HG03378 (cell line): ENCODE measurements around the gene ECM2.

Experiments
- ATAC-seq: cut with Tn5 transposase; IDR thresholded peaks from one replicate; pipeline ENCODE4 v1.9.1; 2021; ENCODE audit warnings: mild to moderate bottlenecking, moderate library complexity; ENCODE audit not compliant: unreplicated experiment

The ECM2 gene

DNA sequence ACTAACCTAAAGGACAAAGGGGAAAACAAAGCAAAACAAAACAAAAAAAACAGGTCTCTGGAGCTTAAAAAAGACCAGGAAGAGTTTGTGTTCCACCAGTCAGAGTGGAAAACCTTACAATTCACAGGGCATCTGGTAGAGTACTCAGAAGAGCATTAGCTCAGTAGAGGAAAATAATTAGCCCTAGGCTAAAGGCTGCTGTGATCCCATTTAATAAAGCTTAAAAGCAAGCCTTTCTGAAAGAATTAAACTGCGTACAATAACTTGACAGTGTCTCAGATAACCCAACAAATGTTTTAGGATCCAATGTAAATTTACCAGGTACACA lies 7.3 kb downstream of the ECM2 start:
- no peak for ATAC-seq

DNA sequence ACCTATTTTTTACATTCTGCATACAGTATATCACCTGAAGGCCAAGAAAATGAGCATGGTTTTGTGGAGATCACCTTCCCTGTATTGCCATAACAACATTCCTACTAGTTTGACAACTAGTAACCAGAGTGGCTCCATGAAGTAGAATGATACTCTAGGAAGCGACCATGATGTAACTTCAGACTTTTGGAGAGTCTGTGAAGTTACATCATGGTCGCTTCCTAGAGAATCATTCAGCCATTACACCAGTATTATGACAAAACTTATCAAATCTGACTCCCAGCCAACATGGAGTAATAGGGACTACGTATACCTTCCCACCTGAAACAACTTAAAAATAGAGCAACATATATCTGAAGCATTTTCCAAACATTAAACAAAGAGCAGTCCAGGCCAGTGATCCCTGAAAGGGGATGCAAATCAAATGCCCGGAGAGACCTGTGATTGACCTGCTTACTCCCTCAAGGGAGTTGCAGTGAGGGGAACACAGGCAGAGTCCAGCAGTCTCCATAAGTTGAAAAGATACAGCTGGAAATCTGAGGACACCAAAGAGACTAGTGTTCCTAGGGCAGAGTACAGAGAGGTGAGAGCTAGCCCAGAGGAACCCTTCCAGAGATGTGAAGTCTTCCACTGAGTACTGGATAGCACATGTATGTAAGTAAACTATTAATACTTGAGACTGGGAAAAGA lies 7.8 kb downstream of the ECM2 start:
- no peak for ATAC-seq

DNA sequence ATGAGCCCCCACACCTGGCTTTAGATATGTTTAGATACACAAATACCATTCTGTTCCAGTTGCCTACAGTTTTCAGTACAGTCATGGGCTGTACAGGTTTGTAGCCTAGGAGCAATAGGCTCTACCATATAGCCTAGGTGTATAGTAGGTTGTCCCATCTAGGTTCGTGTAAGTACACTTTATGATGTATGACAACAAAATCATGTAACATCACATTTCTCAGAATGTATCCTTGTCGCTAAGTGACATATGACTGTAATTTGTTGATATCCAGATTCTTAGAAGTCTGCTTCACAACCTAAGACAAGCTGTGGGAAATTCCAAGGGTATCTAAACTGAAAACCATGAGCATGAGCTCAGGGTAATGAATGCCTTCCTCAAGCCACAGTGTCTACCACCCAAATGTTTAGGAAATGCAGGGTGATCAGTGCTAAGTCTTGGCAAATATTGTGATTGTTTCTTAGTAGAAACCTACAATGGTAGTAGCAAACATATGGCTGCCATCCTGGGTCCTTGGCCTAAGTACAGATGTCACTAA lies 8.4 kb downstream of the ECM2 start:
- no peak for ATAC-seq

DNA sequence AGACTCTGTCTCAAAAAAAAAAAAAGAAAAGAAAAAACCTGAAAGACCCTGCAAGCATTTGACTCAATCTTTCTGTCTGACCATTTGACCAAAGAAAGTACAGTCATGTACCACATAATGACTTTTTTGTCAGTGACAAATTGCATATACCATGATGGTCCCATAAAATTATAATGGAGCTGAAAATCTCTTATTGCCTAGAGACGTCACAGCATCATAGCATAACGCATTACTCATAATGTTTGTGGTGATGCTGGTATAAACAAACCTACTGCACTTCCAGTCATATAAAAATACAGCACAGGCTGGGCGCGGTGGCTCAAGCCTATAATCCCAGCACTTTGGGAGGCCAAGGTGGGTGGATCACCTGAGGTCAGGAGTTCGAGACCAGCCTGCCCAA lies 10.5 kb downstream of the ECM2 start:
- ATAC-seq, result no peak

DNA sequence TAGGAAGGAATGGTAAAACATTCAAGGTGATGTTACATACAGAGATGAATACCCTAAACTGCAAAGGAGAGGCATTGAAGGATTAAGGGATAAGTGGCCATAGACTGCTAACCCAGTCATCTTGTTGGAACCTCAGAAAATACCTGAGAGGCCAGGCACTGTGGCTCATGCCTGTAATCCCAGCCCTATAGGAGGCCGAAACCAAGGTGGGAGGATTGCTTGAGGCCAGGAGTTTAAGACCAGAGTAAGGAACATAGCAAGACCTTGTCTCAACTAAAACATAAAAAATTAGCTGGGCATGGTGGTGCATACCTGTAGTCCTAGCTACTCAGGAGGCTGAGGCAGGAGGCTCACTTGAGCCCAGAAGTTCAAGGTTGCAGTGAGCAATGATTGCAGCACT lies 10.9 kb downstream of the ECM2 start:
- no peak for ATAC-seq

DNA sequence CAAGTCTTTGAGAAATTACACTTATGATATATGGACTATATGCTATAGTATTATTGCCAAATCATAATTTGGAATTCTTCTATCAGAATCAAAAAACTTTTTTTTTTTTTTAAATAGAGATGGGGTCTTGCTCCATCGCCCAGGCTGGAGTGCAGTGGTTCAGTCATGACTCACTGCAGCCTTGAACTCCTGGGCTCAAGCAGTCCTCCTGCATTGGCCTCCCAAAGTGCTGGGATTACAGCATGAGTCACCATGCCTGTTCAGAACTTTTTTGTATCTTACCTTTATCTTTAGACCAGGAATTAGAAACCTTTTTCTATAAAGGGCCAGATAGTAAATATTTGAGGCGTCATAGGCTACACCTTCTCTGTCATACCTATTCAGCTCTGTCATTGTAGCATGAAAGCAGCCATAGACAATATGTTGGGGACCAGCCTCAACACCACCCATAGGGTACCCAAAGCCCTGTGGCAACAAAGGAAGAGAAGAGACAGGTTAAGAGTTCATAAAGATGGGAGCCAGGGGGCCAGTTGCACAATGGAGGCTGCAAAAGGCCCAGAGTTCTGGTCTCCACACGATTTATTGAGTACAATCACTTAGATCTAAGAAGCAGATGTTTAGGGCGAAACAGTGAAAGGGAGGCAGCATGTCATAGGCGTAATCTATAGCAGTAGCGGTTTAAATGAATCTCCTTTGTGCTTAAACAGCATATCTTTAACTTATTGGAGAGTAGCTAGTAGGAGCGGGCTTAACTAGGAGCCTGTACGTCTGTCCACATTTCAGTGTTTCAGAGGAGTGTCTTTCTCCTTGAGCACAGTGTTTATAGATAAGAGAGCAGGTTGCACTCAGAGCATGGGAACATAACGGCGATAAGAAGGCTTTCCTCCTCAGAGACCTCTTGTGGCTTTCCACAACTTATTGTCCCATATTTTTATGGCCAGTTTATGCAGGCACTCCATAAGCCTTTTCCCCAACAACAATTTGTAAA lies 12.5 kb downstream of the ECM2 start:
- ATAC-seq, result no peak

DNA sequence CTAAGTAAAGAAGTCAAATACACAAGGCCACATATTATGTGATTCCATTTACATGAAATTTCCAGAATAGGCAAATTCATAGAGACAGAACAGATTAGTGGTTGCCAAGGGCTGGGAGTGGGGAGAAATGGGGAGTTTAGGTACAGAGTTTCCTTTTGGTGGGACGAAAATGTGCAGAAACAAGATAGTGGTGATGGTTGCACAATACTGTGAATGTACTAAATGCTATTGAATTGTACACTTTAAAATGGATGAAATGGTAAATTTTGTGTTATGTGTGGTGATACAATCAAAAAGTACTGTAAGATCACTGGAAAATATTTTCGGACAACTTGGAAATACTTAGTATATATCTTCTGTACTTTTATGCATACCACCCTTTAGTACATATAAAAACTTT lies 15.0 kb downstream of the ECM2 start:
- no peak for ATAC-seq

DNA sequence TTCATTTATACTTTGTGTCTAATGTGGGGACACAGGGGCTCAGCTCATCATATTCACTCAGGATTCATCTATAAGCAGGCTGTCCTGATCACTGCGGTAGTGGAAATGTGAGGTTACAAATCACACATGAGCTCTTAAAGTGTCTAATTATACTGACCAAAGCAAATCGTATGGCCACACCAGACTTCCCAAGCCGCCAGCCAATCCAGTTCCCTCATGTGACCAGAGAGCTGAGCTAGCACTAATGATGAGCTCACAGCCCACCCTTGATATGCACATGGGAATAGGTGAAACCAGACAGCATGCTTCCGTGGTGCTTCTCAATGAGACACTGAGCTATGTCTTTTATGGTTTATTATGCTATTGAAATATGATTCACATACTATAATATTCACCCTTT lies 17.6 kb downstream of the ECM2 start:
- no peak for ATAC-seq

DNA sequence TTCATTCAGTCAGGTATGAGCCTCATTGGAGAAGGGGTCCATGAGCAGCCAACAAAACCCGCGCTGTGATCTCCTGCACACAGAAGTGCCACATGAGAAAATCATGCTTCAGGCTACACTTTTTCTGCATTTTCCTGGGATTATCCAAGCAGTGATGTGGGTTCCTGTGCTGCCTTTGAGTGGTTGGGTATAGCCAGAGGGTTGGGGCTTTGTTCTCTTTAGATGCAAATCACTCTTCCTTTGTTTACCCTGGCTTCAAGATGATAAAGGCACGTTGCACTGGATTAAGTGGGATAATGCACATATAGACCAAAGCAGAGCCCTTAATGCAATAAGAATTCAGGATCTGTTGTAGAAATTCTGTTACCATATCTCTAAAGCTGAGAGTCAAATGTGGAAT lies 18.7 kb downstream of the ECM2 start:
- ATAC-seq, result no peak

DNA sequence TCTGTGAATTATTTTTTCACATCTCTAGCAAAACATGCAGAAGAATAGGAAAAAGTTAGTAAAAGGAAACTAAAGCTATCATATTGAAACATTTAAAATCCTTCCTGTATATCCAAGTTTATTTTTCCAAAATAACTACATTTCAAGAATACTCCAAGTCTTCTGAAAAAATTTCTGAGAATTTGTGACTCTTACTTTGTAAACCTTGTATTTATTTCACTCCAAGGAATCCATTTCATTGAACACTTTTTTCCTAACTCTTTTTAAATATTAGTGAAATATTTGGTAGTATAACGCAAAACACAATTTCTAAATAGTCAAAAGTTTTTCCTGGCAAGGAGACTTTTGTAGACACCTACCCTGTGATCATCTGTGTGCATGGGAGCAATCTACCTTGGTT lies 19.3 kb downstream of the ECM2 start:
- ATAC-seq, result no peak

DNA sequence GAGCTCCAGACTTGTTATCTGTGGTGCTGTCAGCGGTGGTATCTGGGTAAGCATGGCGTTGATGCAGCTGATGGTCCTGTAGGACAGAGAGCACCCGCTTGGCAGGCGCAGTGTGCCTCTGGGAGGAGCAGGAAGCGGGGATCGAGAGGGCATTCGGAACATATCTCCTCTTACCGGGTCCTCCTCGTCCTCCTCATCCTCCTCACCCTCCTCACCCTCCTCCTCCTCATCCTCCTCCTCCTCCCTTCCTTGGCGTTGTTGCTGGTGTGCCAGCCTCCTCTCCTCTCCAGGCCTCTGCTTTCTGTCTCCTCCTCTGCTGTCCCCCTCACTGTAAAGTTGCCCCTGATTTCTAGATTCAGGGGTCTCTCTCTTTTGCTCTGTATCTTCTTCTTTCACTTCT lies 21.2 kb downstream of the ECM2 start:
- no peak for ATAC-seq

DNA sequence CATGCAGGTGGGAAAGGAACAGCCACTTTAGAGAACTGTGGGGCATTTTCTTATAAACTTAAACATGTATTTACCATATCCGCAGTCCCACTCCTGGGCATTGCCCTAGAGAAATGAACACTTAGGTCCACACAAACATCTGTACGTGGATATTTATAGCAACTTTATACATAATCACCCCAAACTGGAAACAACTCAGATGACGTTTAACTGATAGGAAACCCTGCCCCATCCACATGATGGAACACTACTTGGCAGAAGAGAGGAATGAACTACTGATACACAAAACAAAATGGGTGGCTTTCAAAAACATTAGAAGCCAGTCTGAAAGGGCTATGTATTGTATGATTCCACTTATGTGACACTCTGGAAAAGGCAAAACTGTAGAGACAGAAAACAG lies 22.4 kb downstream of the ECM2 start:
- ATAC-seq, result no peak

DNA sequence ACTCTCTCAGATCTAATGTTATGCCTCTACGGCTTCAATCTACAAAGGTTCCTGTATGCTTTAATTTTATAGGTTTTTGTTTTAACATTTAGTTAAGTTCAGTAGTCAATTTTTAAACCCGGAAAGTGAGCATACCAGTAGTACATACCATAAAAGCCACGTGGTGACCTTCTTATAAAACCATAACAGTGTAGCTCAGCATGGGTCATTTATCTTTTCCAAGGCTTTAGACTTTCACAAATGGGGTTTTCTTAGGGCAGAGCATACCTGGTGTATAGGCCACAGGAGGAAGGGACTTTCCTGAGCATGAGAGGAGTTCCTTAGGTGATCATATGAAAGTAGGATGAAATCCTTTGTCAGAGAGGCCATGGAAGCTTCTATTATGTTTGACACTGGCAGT lies 23.2 kb downstream of the ECM2 start:
- ATAC-seq, result no peak

DNA sequence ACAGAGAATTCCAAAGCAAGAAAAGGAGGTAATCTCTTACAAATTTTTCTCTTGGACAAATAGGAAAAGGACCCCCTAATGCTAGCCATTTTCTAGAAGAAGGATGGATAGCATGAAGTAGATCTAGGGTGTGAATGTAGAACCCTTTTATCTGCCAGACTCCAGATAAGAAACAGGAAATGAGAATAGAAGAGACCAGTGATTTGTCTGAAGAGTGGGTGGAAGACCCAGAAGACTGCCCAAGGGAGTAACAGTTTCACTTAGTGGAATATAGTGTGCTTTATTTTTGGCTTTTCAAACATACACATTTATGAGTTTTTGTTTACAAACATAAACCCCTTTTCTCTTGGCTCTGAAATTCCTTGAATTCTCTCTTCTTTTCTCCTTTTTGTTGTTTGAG lies 25.0 kb downstream of the ECM2 start:
- no peak for ATAC-seq

DNA sequence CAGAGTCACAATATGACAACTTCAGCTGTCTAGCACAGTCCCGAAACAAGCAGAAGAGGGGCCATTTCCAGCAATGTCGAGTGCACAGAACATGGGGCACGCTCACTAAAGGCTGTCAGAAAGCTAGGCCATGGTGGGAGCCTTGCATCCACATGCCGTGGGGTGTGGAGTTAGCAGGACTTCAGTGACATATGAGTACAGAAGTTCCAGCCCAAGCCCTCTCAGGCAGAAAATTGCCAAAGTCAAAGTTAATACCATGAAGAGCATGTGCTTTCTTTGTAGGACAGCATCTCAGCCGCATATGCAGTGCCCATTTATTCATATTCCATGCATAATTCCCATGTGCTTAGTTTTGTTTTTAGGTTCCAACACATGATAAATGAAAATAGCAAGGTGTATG lies 26.7 kb downstream of the ECM2 start:
- ATAC-seq, result no peak

DNA sequence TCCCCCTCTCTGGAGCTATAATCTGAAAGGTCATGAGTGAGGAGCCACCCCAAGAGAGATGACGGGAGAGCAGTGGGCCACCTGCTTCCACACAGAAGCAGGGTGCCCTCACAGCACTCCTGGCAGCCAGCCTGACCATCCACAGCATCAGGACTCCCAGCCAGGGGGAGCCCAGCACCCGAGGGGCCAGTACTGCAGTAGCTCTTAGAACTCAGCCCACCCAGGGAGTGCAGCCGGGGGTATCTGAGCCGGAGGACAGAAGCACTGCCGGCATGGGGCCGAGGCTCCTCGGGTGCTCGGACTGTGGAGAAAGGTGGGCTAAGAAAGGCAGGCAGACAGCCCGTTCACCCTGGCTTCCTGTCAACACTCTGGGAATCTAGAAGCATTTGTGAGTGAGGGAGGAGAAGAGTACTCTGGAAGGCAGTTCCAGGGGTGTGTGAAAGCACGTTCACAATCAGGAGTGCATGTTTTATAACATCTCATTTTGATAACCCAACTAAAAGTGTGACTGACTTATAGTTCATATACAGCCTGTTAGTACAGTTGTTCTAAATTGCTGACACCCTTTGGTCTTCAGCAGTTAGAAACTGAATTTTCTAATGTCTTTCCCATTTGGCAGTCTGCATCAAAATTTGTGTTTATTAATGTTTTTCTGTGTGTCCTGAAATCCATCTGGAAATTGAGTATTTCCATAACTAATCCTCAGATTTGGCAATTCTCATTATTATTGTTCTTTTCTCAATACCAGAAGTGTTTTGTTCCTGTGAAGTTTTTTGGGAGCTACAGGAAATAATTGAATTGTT lies 27.6 kb downstream of the ECM2 start:
- ATAC-seq, result no peak

DNA sequence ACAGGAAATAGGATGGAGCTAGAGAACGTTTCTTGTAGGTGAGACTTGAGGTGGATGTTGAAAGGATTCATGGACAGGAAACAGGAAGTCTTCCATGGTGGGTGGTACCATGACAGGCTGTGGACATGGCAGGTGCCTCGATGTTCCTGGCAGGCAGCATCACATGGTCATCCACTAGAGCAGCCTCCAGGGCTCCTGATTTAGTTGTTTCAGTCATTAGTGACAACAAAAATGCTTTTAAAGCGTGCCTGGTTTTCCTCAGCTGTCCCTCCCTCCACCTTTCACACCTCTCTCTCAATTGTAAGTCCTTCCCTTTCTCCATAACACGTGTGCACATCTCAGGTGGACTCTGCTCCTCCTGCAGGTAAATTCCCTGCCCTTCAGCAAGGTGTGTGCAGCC lies 28.3 kb downstream of the ECM2 start:
- ATAC-seq, result no peak

DNA sequence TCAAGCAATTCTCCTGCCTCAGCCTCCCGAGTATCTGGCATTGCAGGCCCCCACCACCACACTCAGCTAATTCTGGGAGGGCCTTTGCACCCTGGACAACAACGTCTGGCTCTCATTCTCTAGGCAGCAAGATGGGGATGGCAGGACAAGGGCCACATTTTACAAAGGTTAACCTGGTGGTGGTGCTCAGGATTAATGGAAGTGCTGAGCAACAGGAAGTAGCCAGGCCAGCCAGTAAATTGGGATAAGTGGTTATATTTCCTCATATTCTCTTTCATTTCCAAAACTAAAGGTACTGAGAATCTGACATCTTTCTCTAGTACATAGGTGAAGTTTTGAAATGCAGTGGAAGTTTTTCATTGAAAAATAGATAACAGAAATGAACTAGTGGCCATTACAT lies 28.8 kb downstream of the ECM2 start:
- no peak for ATAC-seq

DNA sequence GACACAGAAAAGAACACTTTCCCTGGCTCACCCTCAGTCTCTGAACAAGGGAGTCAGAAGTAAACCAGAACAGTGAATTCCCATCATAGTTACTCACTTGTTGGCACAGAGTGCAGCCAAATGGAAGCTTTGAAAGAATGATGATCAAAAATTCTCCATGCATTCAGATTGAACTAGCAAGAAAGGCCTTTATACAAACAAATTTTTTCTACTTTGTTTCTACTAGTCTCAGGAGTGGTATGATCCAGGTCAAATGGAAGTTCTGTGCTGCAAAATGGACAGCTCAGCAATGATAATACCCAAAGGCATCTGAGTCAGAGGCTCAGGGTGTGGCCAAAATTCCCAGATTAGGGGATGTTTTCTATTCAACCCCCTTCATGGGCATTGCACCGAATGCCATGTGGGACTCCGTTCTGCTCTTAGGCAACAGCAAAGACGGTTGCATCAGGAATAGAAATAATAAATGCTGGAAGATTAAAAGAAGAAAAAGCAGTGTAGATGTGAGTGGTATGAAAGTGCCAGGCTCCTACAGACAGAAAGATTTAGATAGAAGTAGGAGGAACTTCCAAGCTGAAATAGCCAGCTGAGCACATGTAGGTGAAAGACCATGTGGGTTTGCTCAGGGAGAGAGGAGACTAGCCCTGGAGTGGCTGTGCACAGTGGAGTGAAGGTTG lies 29.5 kb downstream of the ECM2 start:
- ATAC-seq, result no peak

DNA sequence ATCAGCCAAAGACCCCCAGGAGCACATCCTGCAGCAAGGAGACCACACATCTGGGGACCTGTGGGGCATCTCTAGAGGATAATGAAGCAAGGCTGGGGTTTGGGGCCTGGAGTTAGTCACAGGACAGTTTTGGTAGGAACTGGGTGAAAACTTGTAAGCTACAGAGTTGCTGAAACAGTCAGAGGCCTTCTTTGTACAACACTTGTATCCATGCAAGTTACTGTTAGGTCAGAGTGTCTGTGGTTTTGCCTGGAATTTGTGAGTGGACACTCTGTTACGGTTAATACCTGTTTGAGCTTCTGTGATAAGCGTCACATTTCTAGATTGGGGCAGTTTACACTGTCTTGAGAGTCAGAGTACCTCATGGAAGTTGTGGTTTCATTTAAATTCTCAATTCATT lies 30.9 kb downstream of the ECM2 start:
- ATAC-seq, result no peak

DNA sequence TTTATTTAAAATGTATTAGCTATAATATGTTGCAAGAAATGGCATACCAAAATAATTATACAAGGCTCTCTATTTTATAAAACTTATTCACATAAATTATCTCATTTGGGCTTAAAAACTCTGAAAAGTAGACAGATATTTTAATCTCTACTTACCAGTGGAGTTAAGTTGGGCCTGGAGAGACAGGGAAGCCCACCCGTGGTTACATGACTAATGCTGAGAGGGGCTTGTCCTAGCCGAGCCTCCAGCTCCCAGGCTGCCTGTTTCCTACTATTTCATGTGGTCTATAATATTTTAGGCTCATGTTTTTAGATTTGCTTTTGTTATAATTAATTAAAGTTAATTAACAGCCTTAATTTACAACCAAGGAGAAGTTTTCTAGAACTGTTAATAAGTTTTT lies 32.6 kb downstream of the ECM2 start:
- ATAC-seq, result no peak
